Lower leg skin (tissue), 4 donors: Measurements from ENCODE around the gene GRAP2. TPM values are rescaled to one million over a fixed set of nuclear protein-coding genes. Genes with fewer than 3 reads are reported as not detected.

Experiments used
- DNase-seq, 2 donors: peaks; one replicate each; pipeline ENCODE4 v3.0.0-alpha.2; 2019; ENCODE audit warnings: low spot score in 2 of 2
- H3K4me3 ChIP-seq: fragments of 200-600 bp; sonication (generic); 2 replicates; pipeline ENCODE4 v1.5.1; 2017; ENCODE audit warnings: mild to moderate bottlenecking, low read depth; ENCODE audit not compliant: poor library complexity, severe bottlenecking
- CTCF ChIP-seq, 3 donors: fragments of 450-650 bp; IDR thresholded peaks; one replicate each; pipeline ENCODE4 v1.5.1; 2016; ENCODE audit warnings: antibody characterized with exemption in 3 of 3, mild to moderate bottlenecking in 3 of 3, moderate library complexity in 2 of 3
- POLR2A ChIP-seq, 2 donors: fragments of 450-650 bp; IDR thresholded peaks; one replicate each; pipeline ENCODE4 v1.6.1; 2016 to 2017; ENCODE audit warnings: antibody characterized with exemption in 2 of 2, mild to moderate bottlenecking in 1 of 2, moderate library complexity in 1 of 2
- WGBS, 2 donors: methylation state at CpG; one replicate each; pipeline ENCODE4 v1.1.5; 2018; 5-methylcytosine and 5-hydroxymethylcytosine counted together
- intact Hi-C: fragments of 100-400 bp; cut with DNase I; formaldehyde crosslinking; loops from one replicate; pipeline ENCODE4 v1.15.0; 2023; ENCODE audit warnings: low total_unique reads
- total RNA-seq, 4 donors: library from RNA; depleted of rRNA; stranded (reverse); fragments of >200 nt; gene quantifications; one replicate each; pipeline ENCODE4 v1.1.0, GENCODE V29; 2016

The GRAP2 gene
- total RNA-seq, 4 donors from 2014 or later, result 0.72 to 1.3 (median 0.96) TPM

DNA sequence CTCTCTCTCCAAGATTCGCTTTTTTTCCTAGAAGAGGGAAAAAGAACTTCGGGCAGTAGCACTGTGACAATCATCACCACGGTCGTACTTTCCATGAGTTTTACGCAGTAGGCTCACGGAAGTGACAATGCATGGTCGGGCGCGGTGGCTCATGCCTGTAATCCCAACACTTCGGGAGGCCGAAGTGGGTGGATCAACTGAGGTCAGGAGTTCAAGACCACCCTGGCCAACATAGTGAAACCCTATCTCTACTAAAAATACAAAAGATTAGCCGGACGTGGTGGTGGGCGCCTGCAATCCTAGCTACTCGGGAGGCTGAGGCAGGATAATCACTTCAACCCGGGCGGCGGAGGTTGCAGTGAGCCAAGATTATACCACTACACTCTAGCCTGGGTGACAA, 23.4 kb downstream of the GRAP2 start:
- DNase-seq, result no peak
- H3K4me3 ChIP-seq, result no peak overlapping the region
- intact Hi-C loops, result no loop called here
- TF ChIP-seq POLR2A (IDR thresholded peaks at IDR 0.05), result no peak
- 92 to 93% methylated on average over 18 of the region's 18 CpGs for WGBS, 2 donors

GRCh38 chr22:39925273-39925672, 24.4 kb downstream of the GRAP2 start:
- no peak overlapping the region for H3K4me3 ChIP-seq
- TF ChIP-seq POLR2A (IDR thresholded peaks at IDR 0.05) (no peak), CTCF (IDR thresholded peaks at IDR 0.05) (no peak)
- 52 to 56% methylated on average over 2 of the region's 2 CpGs for WGBS, 2 donors
- no peak for DNase-seq
- intact Hi-C loops, result no loop called here

GRCh38 chr22:39925909-39926679, 25.2 kb downstream of the GRAP2 start:
- TF ChIP-seq POLR2A (IDR thresholded peaks at IDR 0.05) (no peak), CTCF (IDR thresholded peaks at IDR 0.05) (no peak)
- no peak for DNase-seq
- WGBS, 2 donors, result 57 to 60% methylated on average over 8 of the region's 8 CpGs
- intact Hi-C loops, result no loop called here
- no peak overlapping the region for H3K4me3 ChIP-seq

GRCh38 chr22:39926753-39927152, 25.9 kb downstream of the GRAP2 start:
- WGBS, 2 donors, result 63 to 67% methylated on average over 5 of the region's 5 CpGs
- no peak overlapping the region for H3K4me3 ChIP-seq
- DNase-seq, result no peak
- intact Hi-C loops, result no loop called here
- no peak for TF ChIP-seq CTCF (IDR thresholded peaks at IDR 0.05)
- no peak for TF ChIP-seq POLR2A (IDR thresholded peaks at IDR 0.05)

- 64 to 67% methylated on average over 7 of the region's 7 CpGs for WGBS, 2 donors
- TF ChIP-seq POLR2A (IDR thresholded peaks at IDR 0.05) (no peak), CTCF (IDR thresholded peaks at IDR 0.05) (no peak)
- no peak for DNase-seq
- intact Hi-C loops, result no loop called here
- H3K4me3 ChIP-seq, result no peak overlapping the region
These were observed 26.7 kb downstream of the GRAP2 start for GRCh38 chr22:39927544-39927943.

- intact Hi-C loops, result no loop called here
- H3K4me3 ChIP-seq, result no peak overlapping the region
- TF ChIP-seq POLR2A (IDR thresholded peaks at IDR 0.05) (no peak), CTCF (IDR thresholded peaks at IDR 0.05) (no peak)
- no peak for DNase-seq
- WGBS, 2 donors, result 44 to 50% methylated on average over 4 of the region's 4 CpGs
These were observed 27.9 kb downstream of the GRAP2 start for GRCh38 chr22:39928536-39929520.
